Measurements from ENCODE around the gene JOSD2.
"Not testable (repeated sequence)": the region's sequence is repeated elsewhere in the genome, so short reads cannot be mapped to it uniquely, and the experiment has no call there.

JOSD2 gene

DNA sequence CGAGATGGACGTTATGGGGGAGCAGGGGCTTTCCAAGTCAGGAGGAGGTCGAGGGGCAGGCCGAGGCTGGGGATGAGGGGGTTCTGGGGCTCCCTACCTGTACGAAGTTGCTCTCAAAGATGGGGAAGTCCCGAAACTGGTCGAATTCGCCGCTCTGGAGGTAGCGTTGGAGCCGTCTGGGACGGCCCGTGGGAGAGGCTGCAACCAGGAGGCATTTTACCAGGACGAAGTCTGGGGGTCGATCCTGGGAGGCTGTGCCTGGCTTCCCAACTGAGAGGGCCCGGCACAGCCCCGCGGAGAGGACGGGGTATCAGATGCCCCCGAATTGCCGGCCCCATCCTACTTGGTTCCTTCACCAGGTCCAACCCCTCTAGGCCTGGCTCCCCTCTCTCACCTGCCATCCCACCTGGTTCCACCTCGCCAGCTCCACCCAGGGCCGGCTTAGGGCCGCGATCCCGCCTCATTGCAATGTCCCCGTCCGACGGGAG lies 35.2 kb downstream of the JOSD2 start:
- DNase-seq (ENCODE audit: insufficient read length, low spot score), result no peak
- TF ChIP-seq, protein P1, sequence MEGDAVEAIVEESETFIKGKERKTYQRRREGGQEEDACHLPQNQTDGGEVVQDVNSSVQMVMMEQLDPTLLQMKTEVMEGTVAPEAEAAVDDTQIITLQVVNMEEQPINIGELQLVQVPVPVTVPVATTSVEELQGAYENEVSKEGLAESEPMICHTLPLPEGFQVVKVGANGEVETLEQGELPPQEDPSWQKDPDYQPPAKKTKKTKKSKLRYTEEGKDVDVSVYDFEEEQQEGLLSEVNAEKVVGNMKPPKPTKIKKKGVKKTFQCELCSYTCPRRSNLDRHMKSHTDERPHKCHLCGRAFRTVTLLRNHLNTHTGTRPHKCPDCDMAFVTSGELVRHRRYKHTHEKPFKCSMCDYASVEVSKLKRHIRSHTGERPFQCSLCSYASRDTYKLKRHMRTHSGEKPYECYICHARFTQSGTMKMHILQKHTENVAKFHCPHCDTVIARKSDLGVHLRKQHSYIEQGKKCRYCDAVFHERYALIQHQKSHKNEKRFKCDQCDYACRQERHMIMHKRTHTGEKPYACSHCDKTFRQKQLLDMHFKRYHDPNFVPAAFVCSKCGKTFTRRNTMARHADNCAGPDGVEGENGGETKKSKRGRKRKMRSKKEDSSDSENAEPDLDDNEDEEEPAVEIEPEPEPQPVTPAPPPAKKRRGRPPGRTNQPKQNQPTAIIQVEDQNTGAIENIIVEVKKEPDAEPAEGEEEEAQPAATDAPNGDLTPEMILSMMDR (IDR thresholded peaks at IDR 0.05; ENCODE audit: insufficient read depth, missing control alignments), result no peak
- no peak for FAIRE-seq

DNA sequence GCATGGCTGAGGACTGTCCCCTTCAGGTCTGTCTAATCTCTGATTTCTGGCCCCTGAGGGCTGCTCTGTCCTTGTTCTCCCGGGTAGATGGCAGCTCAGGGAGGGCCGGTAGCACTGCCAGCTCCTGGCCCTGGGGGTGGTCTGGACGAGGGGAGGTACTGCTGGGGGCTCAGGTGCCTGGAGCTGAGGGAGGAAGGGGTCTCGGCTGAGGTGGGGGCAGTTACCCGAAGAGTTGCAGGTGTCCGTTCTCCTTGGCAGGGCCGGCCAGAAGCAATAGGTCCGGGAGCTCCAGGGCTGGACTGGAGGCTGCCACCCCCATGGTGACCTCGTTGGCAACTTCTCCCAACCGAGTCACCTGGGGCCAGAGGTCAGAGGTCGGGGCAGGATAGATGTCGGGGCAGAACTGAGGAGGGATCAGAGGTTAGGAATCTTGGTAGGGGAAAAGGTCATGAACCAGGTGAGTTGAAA lies 35.9 kb downstream of the JOSD2 start:
- FAIRE-seq (no peak), DNase-seq (ENCODE audit: insufficient read length, low spot score) (no peak)
- TF ChIP-seq, protein P1 (IDR thresholded peaks at IDR 0.05; ENCODE audit: insufficient read depth, missing control alignments), result no peak

DNA sequence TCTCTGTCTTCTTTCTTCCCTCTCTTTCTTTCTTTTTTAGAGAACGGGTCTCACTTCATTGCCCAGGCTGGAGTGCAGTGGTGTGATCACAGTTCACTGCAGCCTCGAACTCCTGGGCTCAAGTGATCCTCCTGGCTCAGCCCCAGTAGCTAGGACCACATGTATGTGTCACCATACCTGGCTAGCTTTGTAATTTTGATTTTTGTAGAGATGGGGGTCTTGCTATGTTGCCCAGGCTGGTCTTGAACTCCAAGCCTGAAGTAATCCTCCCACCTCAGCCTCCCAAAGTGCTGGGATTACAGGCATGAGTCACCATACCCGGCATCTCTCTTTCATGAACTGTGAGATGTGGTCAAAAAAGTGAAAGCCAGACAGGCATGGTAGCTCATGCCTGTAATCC lies 37.7 kb downstream of the JOSD2 start:
- FAIRE-seq; DNase-seq (ENCODE audit: insufficient read length, low spot score): not testable (repeated sequence)

DNA sequence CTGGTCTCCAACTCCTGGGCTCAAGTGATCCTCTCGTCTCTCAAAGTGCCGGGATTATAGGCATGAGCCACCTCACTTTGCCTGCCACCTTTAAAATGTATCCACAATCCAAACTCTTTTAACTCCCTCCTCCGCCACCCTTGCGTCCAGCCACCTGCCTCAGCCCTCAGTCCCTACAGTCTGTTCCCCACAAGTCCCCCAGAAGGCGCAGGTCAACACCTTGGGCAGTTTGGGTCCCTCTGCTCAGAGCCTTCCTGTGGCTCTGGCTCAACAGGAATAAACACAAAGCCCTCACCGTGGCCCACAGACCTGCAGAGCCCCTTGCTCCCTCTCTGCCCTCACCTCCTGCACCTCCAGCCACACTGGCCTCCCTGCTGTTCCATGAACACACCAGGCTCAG lies 42.2 kb downstream of the JOSD2 start:
- TF ChIP-seq, protein P1 (IDR thresholded peaks at IDR 0.05; ENCODE audit: insufficient read depth, missing control alignments), result no peak
- DNase-seq (ENCODE audit: insufficient read length, low spot score) (no peak), FAIRE-seq (no peak)

DNA sequence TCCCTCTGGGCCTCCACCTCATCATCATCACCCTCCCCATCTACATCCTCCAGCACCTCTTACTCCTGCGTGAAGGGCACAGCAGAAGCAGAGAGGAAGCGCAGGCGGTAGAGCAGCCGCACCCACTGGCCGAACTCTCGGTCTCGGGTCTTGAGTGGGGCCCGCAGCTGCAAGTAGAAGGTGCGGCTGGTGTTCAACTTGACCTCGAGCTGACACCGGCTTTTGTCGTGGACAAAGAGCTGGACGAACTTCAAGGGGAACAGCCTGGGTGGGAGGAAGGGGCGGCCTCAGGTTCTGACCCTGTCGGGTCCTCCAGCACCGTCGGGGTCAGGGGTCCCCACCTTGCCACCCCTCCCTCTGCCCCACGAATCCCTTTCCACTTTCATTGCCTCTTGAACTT lies 43.4 kb downstream of the JOSD2 start:
- TF ChIP-seq, protein P1 (IDR thresholded peaks at IDR 0.05; ENCODE audit: insufficient read depth, missing control alignments), result no peak
- no peak for DNase-seq (ENCODE audit: insufficient read length, low spot score)
- no peak for FAIRE-seq

DNA sequence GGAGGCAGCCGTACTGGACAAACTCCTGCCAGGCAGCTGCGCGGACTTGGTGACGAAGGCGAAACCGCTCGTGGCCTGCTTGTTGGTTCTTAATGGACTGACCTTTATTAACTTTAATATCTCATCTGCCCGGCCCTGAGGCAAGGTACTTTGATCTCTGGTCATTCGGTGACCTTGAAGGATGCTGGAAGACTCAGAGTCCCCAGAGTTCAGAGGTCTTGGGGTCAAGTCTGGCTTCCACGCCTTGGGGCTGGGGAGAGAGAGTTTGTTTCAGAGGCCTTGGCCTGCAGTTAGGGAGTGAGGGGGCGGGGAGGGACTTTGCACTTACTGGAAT lies 44.3 kb downstream of the JOSD2 start:
- DNase-seq (ENCODE audit: insufficient read length, low spot score) (no peak), FAIRE-seq (no peak)
- TF ChIP-seq, protein P1 (IDR thresholded peaks at IDR 0.05; ENCODE audit: insufficient read depth, missing control alignments), result no peak

DNA sequence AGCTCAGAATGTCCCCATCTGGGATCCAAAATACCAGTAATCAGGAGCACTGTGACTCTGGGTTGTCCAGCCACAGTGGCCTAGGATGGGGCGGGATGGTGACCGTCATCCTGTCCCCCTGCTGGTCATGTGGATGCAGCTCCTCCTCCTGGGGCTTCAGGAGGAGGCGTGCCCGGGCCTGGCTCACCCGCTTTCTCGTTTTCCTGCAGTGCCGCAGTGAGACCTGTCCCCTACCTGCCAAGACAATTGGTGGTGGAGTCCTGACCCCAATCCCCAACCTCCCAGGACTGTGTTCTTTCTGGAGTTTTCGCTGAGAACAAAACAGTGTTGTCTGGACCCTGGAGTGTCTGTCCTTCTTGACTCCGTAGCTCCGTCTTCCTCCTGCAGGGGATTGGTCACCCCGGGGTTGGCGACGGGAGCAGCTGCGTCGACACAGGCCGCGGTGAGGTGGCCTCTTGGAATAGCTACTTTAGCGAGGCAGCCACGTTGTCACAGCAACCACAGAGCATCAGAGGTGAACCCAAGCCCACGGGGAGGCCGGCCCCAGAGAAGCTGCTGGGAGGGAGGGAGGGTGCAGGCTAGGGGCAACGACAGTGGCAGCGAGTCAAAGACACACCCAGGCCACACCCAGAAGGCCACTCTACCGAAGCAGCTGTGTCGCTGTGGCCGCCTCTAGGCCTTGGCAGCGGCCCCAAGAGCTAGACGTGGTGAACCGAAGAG lies 44.8 kb downstream of the JOSD2 start:
- TF ChIP-seq, protein P1 (IDR thresholded peaks at IDR 0.05; ENCODE audit: insufficient read depth, missing control alignments), result no peak
- DNase-seq (ENCODE audit: insufficient read length, low spot score), result no peak
- no peak for FAIRE-seq

Measured in D721Med (cell line).